HepG2 (cell line): ENCODE measurements around the gene HCK. TPM values are rescaled to one million over a fixed set of nuclear protein-coding genes. Genes with fewer than 3 reads are reported as not detected.

Source experiments
- ATAC-seq: fragments of 200-7000 bp; cut with Tn5 transposase; 3 replicates; pipeline ENCODE4 v1.9.1; 2020; ENCODE audit warnings: mild to moderate bottlenecking, moderate library complexity
- BruUV-seq: library from RNA; stranded (reverse); fragments of 400-500 nt; replicated peaks from 2 replicates; lab custom pipeline; 2021; lab: Mats Ljungman, UMichigan
- CTCF ChIA-PET: fragments of 300-600 bp; formaldehyde crosslinking; extraction: SDS; loops from one replicate; lab custom pipeline; 2021; ENCODE audit warnings: low total read pairs, inconsistent platforms, low intra/inter-chr PET ratio; lab: Yijun Ruan, JAX
- POLR2A ChIA-PET: fragments of 350-600 bp; sonication (Branson Sonifier 250); formaldehyde crosslinking; loops from one replicate; lab custom pipeline; 2020; ENCODE audit warnings: antibody characterized with exemption, inconsistent platforms; lab: Yijun Ruan, JAX
- DNase-seq: peaks from one replicate; pipeline ENCODE4 v3.0.0-alpha.2; 2015; ENCODE audit warnings: low spot score
- FAIRE-seq: peaks from 3 replicates; lab custom pipeline; 2011; peaks lifted over from hg19 to GRCh38; lab: Jason Lieb, UNC
- H2AFZ ChIP-seq: one replicate; pipeline ENCODE4 v1.6.1; 2011; ENCODE audit warnings: low read length, inconsistent platforms
- H3K27ac ChIP-seq: fragments of 300-600 bp; 3 replicates; pipeline ENCODE4 v1.8.0; 2011; ENCODE audit warnings: mixed run types, mild to moderate bottlenecking, mixed read lengths, low read length, inconsistent platforms; ENCODE audit not compliant: insufficient read depth; ENCODE audit errors: extremely low read length
- H3K27me3 ChIP-seq, 2 experiments: fragments of 200-600 bp in 1 of 2; 2 replicates in 1 of 2; 3 replicates in 1 of 2; pipeline versions ENCODE4 v1.6.0 to v1.8.0; 2011; ENCODE audit warnings: low read length in 2 of 2, mild to moderate bottlenecking in 2 of 2, moderate library complexity in 2 of 2, inconsistent platforms in 1 of 2; ENCODE audit not compliant: insufficient read depth in 2 of 2, control insufficient read depth in 1 of 2
- H3K36me3 ChIP-seq, 2 experiments: fragments of 200-600 bp in 1 of 2; replicated peaks in 1 of 2; 2 replicates in 1 of 2; 3 replicates in 1 of 2; pipeline versions ENCODE4 v1.5.1 to v1.8.0; 2011; ENCODE audit warnings: low read length in 2 of 2, inconsistent platforms in 1 of 2; ENCODE audit not compliant: insufficient read depth in 2 of 2, control insufficient read depth in 1 of 2
- H3K4me1 ChIP-seq: 2 replicates; pipeline ENCODE4 v1.5.1; 2012; ENCODE audit warnings: low read length, inconsistent platforms; ENCODE audit not compliant: insufficient read depth
- H3K4me2 ChIP-seq: 2 replicates; pipeline ENCODE4 v1.6.0; 2011; ENCODE audit warnings: low read depth, low read length, inconsistent platforms
- H3K4me3 ChIP-seq, 3 experiments: fragments of 200-600 bp in 1 of 3; sonication (generic), shearing (Covaris generic) in 1 of 3; replicated peaks in 1 of 3; 2 replicates each; pipeline ENCODE4 v1.5.1; 2011 to 2016; ENCODE audit warnings: low read length in 3 of 3, inconsistent platforms in 2 of 3, low read depth in 2 of 3, mild to moderate bottlenecking in 2 of 3, control low read depth in 1 of 3, mixed read lengths in 1 of 3; ENCODE audit not compliant: insufficient read depth in 1 of 3
- H3K79me2 ChIP-seq: one replicate; pipeline ENCODE4 v1.6.1; 2011; ENCODE audit warnings: low read length, inconsistent platforms; ENCODE audit not compliant: insufficient read depth
- H3K9ac ChIP-seq: 2 replicates; pipeline ENCODE4 v1.6.0; 2011; ENCODE audit warnings: mild to moderate bottlenecking, low read depth, low read length, inconsistent platforms; ENCODE audit not compliant: insufficient read depth
- H3K9me3 ChIP-seq: 2 replicates; pipeline ENCODE4 v1.5.1; 2012; ENCODE audit warnings: mild to moderate bottlenecking, low read length
- H4K20me1 ChIP-seq: 2 replicates; pipeline ENCODE4 v1.6.0; 2011; ENCODE audit warnings: inconsistent platforms, mild to moderate bottlenecking, low read length, moderate library complexity; ENCODE audit not compliant: insufficient read depth
- HNRNPK ChIP-seq: fragments of 200-400 bp; formaldehyde crosslinking; IDR thresholded peaks from 2 replicates; pipeline ENCODE4 v1.6.1; 2018; ENCODE audit warnings: low read length, low read depth, moderate library complexity, mild to moderate bottlenecking; ENCODE audit not compliant: poor library complexity, severe bottlenecking
- PCBP1 ChIP-seq: fragments of 200-400 bp; formaldehyde crosslinking; IDR thresholded peaks from 2 replicates; pipeline ENCODE4 v1.6.1; 2017; ENCODE audit warnings: mild to moderate bottlenecking, low read depth, low read length, borderline replicate concordance
- ZFP82 ChIP-seq: sonication (generic); formaldehyde crosslinking; IDR thresholded peaks from 2 replicates; pipeline ENCODE4 v1.5.1; 2020; ENCODE audit warnings: mild to moderate bottlenecking, missing genetic modification reagents, borderline replicate concordance
- ZKSCAN1 ChIP-seq: fragments of 150-350 bp; IDR thresholded peaks from 2 replicates; pipeline ENCODE4 v1.6.1; 2014; ENCODE audit warnings: low read length
- ZNF414 ChIP-seq: sonication (generic); formaldehyde crosslinking; IDR thresholded peaks from 2 replicates; pipeline ENCODE4 v1.5.0; 2020; ENCODE audit warnings: missing genetic modification reagents
- ZNF724P ChIP-seq: sonication (generic); formaldehyde crosslinking; IDR thresholded peaks from 2 replicates; pipeline ENCODE4 v1.8.0; 2022; ENCODE audit warnings: missing genetic modification reagents, borderline replicate concordance
- WGBS: methylation state at CpG from one replicate; pipeline ENCODE4 v1.1.6; 2017; ENCODE audit warnings: low lambda C conversion rate; 5-methylcytosine and 5-hydroxymethylcytosine counted together
- in situ Hi-C: cut with HindIII; loops from 2 replicates; pipeline ENCODE4 v1.10.0; 2017; ENCODE audit warnings: low pct_unique_long_range_greater_than_20kb; ENCODE audit not compliant: extremely low pct_ligation_motif_present
- intact Hi-C: fragments of 100-400 bp; cut with micrococcal nuclease; formaldehyde crosslinking; loops from one replicate; pipeline ENCODE4 v1.10.0; 2022; ENCODE audit not compliant: unreplicated experiment
- polyA plus RNA-seq, 8 experiments: library from polyadenylated mRNA; depleted of rRNA in 3 of 8; stranded (reverse) in 7 of 8; unstranded in 1 of 8; fragments of >200 nt; fragmentation: Illumina TruSeq in 4 of 8; extraction: Trizol in 4 of 8; gene quantifications; 2 replicates each; pipeline versions ENCODE4 v1.2.1 to v1.2.3, GENCODE V29; 2011 to 2016; ENCODE audit warnings: low read depth in 4 of 8, missing spikeins in 1 of 8, mixed read lengths in 1 of 8; ENCODE audit not compliant: insufficient read depth in 1 of 8
- total RNA-seq, 5 experiments: library from RNA; depleted of rRNA; stranded (reverse); fragments of >200 nt; fragmentation: Illumina TruSeq; extraction: Trizol; gene quantifications; 2 replicates each; pipeline ENCODE4 v1.2.3, GENCODE V29; 2016; ENCODE audit warnings: low read depth in 1 of 5

HCK gene
- total and polyA plus RNA-seq, 2 of the 13 experiments (the other 11 are each of a cell fraction or from before 2014, with no cell fraction given), result 0.04 TPM; not detected in 1

GRCh38 chr20:32123088-32123487 lies 71.0 kb downstream of the HCK start:
- intact Hi-C loops (no loop called here), in situ Hi-C loops (no loop called here)
- POLR2A ChIA-PET, result interaction anchor here (1.4 kb wide), 1 partner anchor 13 kb away, joined by 4 read pairs; the partner anchor contains the start of gene TM9SF4
- peaks cover 24% of the 10 kb centered on the region for H4K20me1 ChIP-seq
- no peaks in the 10 kb centered on the region for H3K27me3 ChIP-seq
- no peak for DNase-seq
- H3K9ac ChIP-seq, result no peak overlapping the region
- peaks cover 0 to 4% of the 10 kb centered on the region in 2 experiments; a peak in 3 of 5 replicates for H3K36me3 ChIP-seq
- no peak overlapping the region for H2AFZ ChIP-seq
- peaks cover 22% of the 10 kb centered on the region for H3K4me1 ChIP-seq
- WGBS, result 97% methylated on average over 4 of the region's 4 CpGs
- H3K4me2 ChIP-seq, result no peak overlapping the region
- FAIRE-seq, result no peak
- peaks cover 65% of the 10 kb centered on the region for H3K79me2 ChIP-seq
- CTCF ChIA-PET, result no interaction called here
- H3K9me3 ChIP-seq, result no peaks in the 10 kb centered on the region
- TF ChIP-seq PCBP1 (peak; percentile 86; the same call in 1 of the 2 replicates), HNRNPK (peak; percentile 97), ZNF724P (CRISPR knock-in tag) (no peak)
- H3K4me3 ChIP-seq, result no peak overlapping the region
- H3K27ac ChIP-seq, result no peak overlapping the region
- ATAC-seq, result no peak
- no TSS peak for BruUV-seq

GRCh38 chr20:32124916-32125454 lies 72.9 kb downstream of the HCK start:
- H3K4me1 ChIP-seq, result peaks cover 29% of the 10 kb centered on the region
- H3K36me3 ChIP-seq, result peaks cover 0 to 4% of the 10 kb centered on the region in 2 experiments; a peak in 3 of 5 replicates
- FAIRE-seq (no peak), DNase-seq (no peak), ATAC-seq (no peak)
- in situ Hi-C loops, result no loop called here
- no peak overlapping the region for H2AFZ ChIP-seq
- no peak overlapping the region for H3K4me2 ChIP-seq
- POLR2A ChIA-PET, result no interaction called here
- no TSS peak for BruUV-seq
- peaks cover 33% of the 10 kb centered on the region for H4K20me1 ChIP-seq
- intact Hi-C loops, result no loop called here
- CTCF ChIA-PET, result no interaction called here
- H3K27ac ChIP-seq, result no peak overlapping the region
- whole genome bisulfite sequencing, result 92% methylated on average over 4 of the region's 4 CpGs
- H3K9me3 ChIP-seq, result no peaks in the 10 kb centered on the region
- no peak overlapping the region for H3K4me3 ChIP-seq
- no peaks in the 10 kb centered on the region for H3K27me3 ChIP-seq
- H3K9ac ChIP-seq, result no peak overlapping the region
- H3K79me2 ChIP-seq, result peaks cover 66% of the 10 kb centered on the region
- TF ChIP-seq ZKSCAN1 (peak; percentile 63; the same call in 1 of the 2 replicates), ZFP82 (CRISPR knock-in tag) (no peak), ZNF414 (CRISPR knock-in tag) (no peak)
